ENCODE results near the gene GZMM. TPM values are rescaled to one million over a fixed set of nuclear protein-coding genes. Genes with fewer than 3 reads are reported as not detected.

Gene GZMM
- total and polyA plus RNA-seq, 2 experiments from 2014 or later = 0.29 TPM; not detected in 1

GRCh38 chr19:517721-518597 is 25.9 kb upstream of the GZMM start (continued):
- no peak for TF ChIP-seq ZNF462 (CRISPR knock-in tag; IDR thresholded peaks at IDR 0.05)

- Histone ChIP-seq H4K20me1 (replicated peaks; ENCODE audit: insufficient read depth) (no peaks in the 10 kb centered on the region), H2AFZ (no peak overlapping the region), H3K4me3 (peak overlapping the region; percentile 40; the same call in 1 of the 2 replicates), H3K27me3 (ENCODE audit: insufficient read depth) (peaks cover 20% of the 10 kb centered on the region), H3K36me3 (ENCODE audit: insufficient read depth) (no peaks in the 10 kb centered on the region), H3K4me1 (ENCODE audit: insufficient read depth) (no peaks in the 10 kb centered on the region), H3K9me2 (ENCODE audit: insufficient read depth) (no peaks in the 10 kb centered on the region), H3K27ac (ENCODE audit: low read depth) (no peak overlapping the region), H3F3A (replicated peaks; ENCODE audit: low read depth) (peaks cover 7% of the 10 kb centered on the region; the same call in 1 of the 2 replicates), H3K79me2 (replicated peaks; ENCODE audit: insufficient read depth) (no peaks in the 10 kb centered on the region), H3K4me2 (peak overlapping the region; percentile 67; the same call in 1 of the 2 replicates)
- Mint-ChIP-seq H3K4me1 (peaks cover 5% of the 10 kb centered on the region), H3K36me3 (ENCODE audit: low read depth) (peaks cover 24% of the 10 kb centered on the region), H3K27me3 (ENCODE audit: insufficient read depth, low read depth, poor library complexity) (peaks cover 24% of the 10 kb centered on the region), H3K4me3 (no peak overlapping the region), H3K9me3 (peaks cover 20% of the 10 kb centered on the region), H3K27ac (no peak overlapping the region)
- no peak for TF ChIP-seq EZH2phosphoT487 (IDR thresholded peaks at IDR 0.05; ENCODE audit: unreplicated experiment)
- peak in 1 of 2 experiments; percentile 54; a peak in 2 of 4 replicates for TF ChIP-seq CTCF (conservative IDR thresholded peaks at IDR 0.05; ENCODE audit: low read depth in 2 of 2)
- DNase-seq (ENCODE audit: low spot score) (peak; percentile 87), ATAC-seq (peak; percentile 92)
Observed at GRCh38 chr19:518598-519231, 25.1 kb upstream of the GZMM start.

Data from GM23338 (cell line).